HepG2 (cell line): ENCODE measurements around the gene TC2N. TPM values are rescaled to one million over a fixed set of nuclear protein-coding genes. Genes with fewer than 3 reads are reported as not detected.
"Not testable (repeated sequence)": the region's sequence is repeated elsewhere in the genome, so short reads cannot be mapped to it uniquely, and the experiment has no call there.

ENCODE experiments used
- ATAC-seq: fragments of 200-7000 bp; cut with Tn5 transposase; 3 replicates; pipeline ENCODE4 v1.9.1; 2020; ENCODE audit warnings: mild to moderate bottlenecking, moderate library complexity
- BruUV-seq: library from RNA; stranded (reverse); fragments of 400-500 nt; replicated peaks from 2 replicates; lab custom pipeline; 2021; lab: Mats Ljungman, UMichigan
- CTCF ChIA-PET: fragments of 300-600 bp; formaldehyde crosslinking; extraction: SDS; loops from one replicate; lab custom pipeline; 2021; ENCODE audit warnings: low total read pairs, inconsistent platforms, low intra/inter-chr PET ratio; lab: Yijun Ruan, JAX
- POLR2A ChIA-PET: fragments of 350-600 bp; sonication (Branson Sonifier 250); formaldehyde crosslinking; loops from one replicate; lab custom pipeline; 2020; ENCODE audit warnings: antibody characterized with exemption, inconsistent platforms; lab: Yijun Ruan, JAX
- DNase-seq: peaks from one replicate; pipeline ENCODE4 v3.0.0-alpha.2; 2015; ENCODE audit warnings: low spot score
- FAIRE-seq: peaks from 3 replicates; lab custom pipeline; 2011; peaks lifted over from hg19 to GRCh38; lab: Jason Lieb, UNC
- H2AFZ ChIP-seq: one replicate; pipeline ENCODE4 v1.6.1; 2011; ENCODE audit warnings: low read length, inconsistent platforms
- H3K27ac ChIP-seq: fragments of 300-600 bp; 3 replicates; pipeline ENCODE4 v1.8.0; 2011; ENCODE audit warnings: mixed run types, mild to moderate bottlenecking, mixed read lengths, low read length, inconsistent platforms; ENCODE audit not compliant: insufficient read depth; ENCODE audit errors: extremely low read length
- H3K27me3 ChIP-seq, 2 experiments: fragments of 200-600 bp in 1 of 2; 2 replicates in 1 of 2; 3 replicates in 1 of 2; pipeline versions ENCODE4 v1.6.0 to v1.8.0; 2011; ENCODE audit warnings: low read length in 2 of 2, mild to moderate bottlenecking in 2 of 2, moderate library complexity in 2 of 2, inconsistent platforms in 1 of 2; ENCODE audit not compliant: insufficient read depth in 2 of 2, control insufficient read depth in 1 of 2
- H3K36me3 ChIP-seq, 2 experiments: fragments of 200-600 bp in 1 of 2; replicated peaks in 1 of 2; 2 replicates in 1 of 2; 3 replicates in 1 of 2; pipeline versions ENCODE4 v1.5.1 to v1.8.0; 2011; ENCODE audit warnings: low read length in 2 of 2, inconsistent platforms in 1 of 2; ENCODE audit not compliant: insufficient read depth in 2 of 2, control insufficient read depth in 1 of 2
- H3K4me1 ChIP-seq: 2 replicates; pipeline ENCODE4 v1.5.1; 2012; ENCODE audit warnings: low read length, inconsistent platforms; ENCODE audit not compliant: insufficient read depth
- H3K4me2 ChIP-seq: 2 replicates; pipeline ENCODE4 v1.6.0; 2011; ENCODE audit warnings: low read depth, low read length, inconsistent platforms
- H3K4me3 ChIP-seq, 3 experiments: fragments of 200-600 bp in 1 of 3; sonication (generic), shearing (Covaris generic) in 1 of 3; replicated peaks in 1 of 3; 2 replicates each; pipeline ENCODE4 v1.5.1; 2011 to 2016; ENCODE audit warnings: low read length in 3 of 3, inconsistent platforms in 2 of 3, low read depth in 2 of 3, mild to moderate bottlenecking in 2 of 3, control low read depth in 1 of 3, mixed read lengths in 1 of 3; ENCODE audit not compliant: insufficient read depth in 1 of 3
- H3K79me2 ChIP-seq: one replicate; pipeline ENCODE4 v1.6.1; 2011; ENCODE audit warnings: low read length, inconsistent platforms; ENCODE audit not compliant: insufficient read depth
- H3K9ac ChIP-seq: 2 replicates; pipeline ENCODE4 v1.6.0; 2011; ENCODE audit warnings: mild to moderate bottlenecking, low read depth, low read length, inconsistent platforms; ENCODE audit not compliant: insufficient read depth
- H3K9me3 ChIP-seq: 2 replicates; pipeline ENCODE4 v1.5.1; 2012; ENCODE audit warnings: mild to moderate bottlenecking, low read length
- H4K20me1 ChIP-seq: 2 replicates; pipeline ENCODE4 v1.6.0; 2011; ENCODE audit warnings: inconsistent platforms, mild to moderate bottlenecking, low read length, moderate library complexity; ENCODE audit not compliant: insufficient read depth
- CSRNP2 ChIP-seq: sonication (generic); formaldehyde crosslinking; conservative IDR thresholded peaks from 2 replicates; pipeline ENCODE4 v1.8.0; 2022; ENCODE audit warnings: low read depth, missing genetic modification reagents
- KAT2B ChIP-seq: fragments of 150-350 bp; IDR thresholded peaks from 2 replicates; pipeline ENCODE4 v1.6.1; 2014; ENCODE audit warnings: low read depth, low read length, borderline replicate concordance
- MEIS2 ChIP-seq: sonication (generic); formaldehyde crosslinking; IDR thresholded peaks from 2 replicates; pipeline ENCODE4 v1.9.0; 2021; ENCODE audit warnings: mild to moderate bottlenecking, missing genetic modification reagents
- MTERF4 ChIP-seq: sonication (generic); formaldehyde crosslinking; IDR thresholded peaks from 2 replicates; pipeline ENCODE4 v1.8.0; 2023; ENCODE audit warnings: mild to moderate bottlenecking, missing genetic modification reagents
- POGZ ChIP-seq: sonication (generic); formaldehyde crosslinking; IDR thresholded peaks from 2 replicates; pipeline ENCODE4 v1.4.0; 2020; ENCODE audit warnings: mild to moderate bottlenecking, missing genetic modification reagents
- RBM22 ChIP-seq: fragments of 200-400 bp; formaldehyde crosslinking; optimal IDR thresholded peaks from 2 replicates; pipeline ENCODE3; 2017; ENCODE audit warnings: mild to moderate bottlenecking, low read length, moderate library complexity
- SP140L ChIP-seq: sonication (generic); formaldehyde crosslinking; IDR thresholded peaks from 2 replicates; pipeline ENCODE4 v1.4.0; 2020; ENCODE audit warnings: missing genetic modification reagents, borderline replicate concordance
- STAG1 ChIP-seq: sonication (generic); formaldehyde crosslinking; IDR thresholded peaks from 2 replicates; pipeline ENCODE4 v1.4.0; 2020; ENCODE audit warnings: missing genetic modification reagents
- TBP ChIP-seq: sonication (generic); formaldehyde crosslinking; IDR thresholded peaks from 2 replicates; pipeline ENCODE4 v1.5.0; 2020; ENCODE audit warnings: missing genetic modification reagents
- ZBTB46 ChIP-seq: sonication (generic); formaldehyde crosslinking; IDR thresholded peaks from 2 replicates; pipeline ENCODE4 v1.4.0; 2020; ENCODE audit warnings: mild to moderate bottlenecking, missing genetic modification reagents, borderline replicate concordance
- ZMAT5 ChIP-seq: sonication (generic); formaldehyde crosslinking; IDR thresholded peaks from 2 replicates; pipeline ENCODE4 v1.5.0; 2020; ENCODE audit warnings: mild to moderate bottlenecking, low read depth, missing genetic modification reagents, borderline replicate concordance
- ZNF136 ChIP-seq: sonication (generic); formaldehyde crosslinking; IDR thresholded peaks from 2 replicates; pipeline ENCODE4 v1.8.1; 2022; ENCODE audit warnings: low read depth, mild to moderate bottlenecking, moderate library complexity, missing genetic modification reagents
- ZNF784 ChIP-seq: sonication (generic); formaldehyde crosslinking; IDR thresholded peaks from 2 replicates; pipeline ENCODE4 v1.5.1; 2020; ENCODE audit warnings: missing genetic modification reagents, mild to moderate bottlenecking, borderline replicate concordance
- WGBS: methylation state at CpG from one replicate; pipeline ENCODE4 v1.1.6; 2017; ENCODE audit warnings: low lambda C conversion rate; 5-methylcytosine and 5-hydroxymethylcytosine counted together
- in situ Hi-C: cut with HindIII; loops from 2 replicates; pipeline ENCODE4 v1.10.0; 2017; ENCODE audit warnings: low pct_unique_long_range_greater_than_20kb; ENCODE audit not compliant: extremely low pct_ligation_motif_present
- intact Hi-C: fragments of 100-400 bp; cut with micrococcal nuclease; formaldehyde crosslinking; loops from one replicate; pipeline ENCODE4 v1.10.0; 2022; ENCODE audit not compliant: unreplicated experiment
- polyA plus RNA-seq, 8 experiments: library from polyadenylated mRNA; depleted of rRNA in 3 of 8; stranded (reverse) in 7 of 8; unstranded in 1 of 8; fragments of >200 nt; fragmentation: Illumina TruSeq in 4 of 8; extraction: Trizol in 4 of 8; gene quantifications; 2 replicates each; pipeline versions ENCODE4 v1.2.1 to v1.2.3, GENCODE V29; 2011 to 2016; ENCODE audit warnings: low read depth in 4 of 8, missing spikeins in 1 of 8, mixed read lengths in 1 of 8; ENCODE audit not compliant: insufficient read depth in 1 of 8
- total RNA-seq, 5 experiments: library from RNA; depleted of rRNA; stranded (reverse); fragments of >200 nt; fragmentation: Illumina TruSeq; extraction: Trizol; gene quantifications; 2 replicates each; pipeline ENCODE4 v1.2.3, GENCODE V29; 2016; ENCODE audit warnings: low read depth in 1 of 5

The TC2N gene
- total and polyA plus RNA-seq, 2 of the 13 experiments (the other 11 are each of a cell fraction or from before 2014, with no cell fraction given): 0.03 TPM; not detected in 1

- H2AFZ ChIP-seq: no peak overlapping the region
- H3K4me3 ChIP-seq: no peak overlapping the region
- CTCF ChIA-PET: no interaction called here
- no peak for ATAC-seq
- H3K27ac ChIP-seq: no peak overlapping the region
- no peak overlapping the region for H3K4me2 ChIP-seq
- in situ Hi-C loops: no loop called here
- POLR2A ChIA-PET: no interaction called here
- H3K36me3 ChIP-seq: no peaks in the 10 kb centered on the region
- H3K4me1 ChIP-seq: no peaks in the 10 kb centered on the region
- no TSS peak for BruUV-seq
- TF ChIP-seq POGZ (CRISPR knock-in tag) (no peak), RBM22 (no peak), STAG1 (CRISPR knock-in tag) (no peak), TBP (CRISPR knock-in tag) (no peak), KAT2B (no peak), CSRNP2 (CRISPR knock-in tag) (no peak), ZNF784 (no peak), ZMAT5 (CRISPR knock-in tag) (no peak), ZBTB46 (CRISPR knock-in tag) (no peak), SP140L (CRISPR knock-in tag) (no peak), ZNF136 (CRISPR knock-in tag) (no peak), MEIS2 (CRISPR knock-in tag) (no peak), MTERF4 (CRISPR knock-in tag) (no peak)
- H3K27me3 ChIP-seq: no peaks in the 10 kb centered on the region
- H3K79me2 ChIP-seq: no peaks in the 10 kb centered on the region
- H4K20me1 ChIP-seq: no peaks in the 10 kb centered on the region
- intact Hi-C loops: no loop called here
- FAIRE-seq: no peak
- no peak for DNase-seq
- H3K9ac ChIP-seq: no peak overlapping the region
- H3K9me3 ChIP-seq: peaks cover 31% of the 10 kb centered on the region
These were observed 60.6 kb downstream of the TC2N start for GRCh38 chr14:91806716-91807115.

GRCh38 chr14:91806094-91806493, 61.2 kb downstream of the TC2N start:
- H3K36me3 ChIP-seq, DNase-seq, H3K4me3 ChIP-seq, ATAC-seq, H3K27ac ChIP-seq, FAIRE-seq, POLR2A ChIA-PET, H3K27me3 ChIP-seq, H3K4me1 ChIP-seq, CTCF ChIA-PET, H3K9ac ChIP-seq, H3K4me2 ChIP-seq, H2AFZ ChIP-seq, intact Hi-C loops, H4K20me1 ChIP-seq, H3K79me2 ChIP-seq, BruUV-seq, in situ Hi-C loops: not testable (repeated sequence)
- peaks cover 31% of the 10 kb centered on the region for H3K9me3 ChIP-seq
- WGBS: 0% methylated on average over 1 of the region's 1 CpG
